Measurements from ENCODE around the gene LMAN1.

DNA sequence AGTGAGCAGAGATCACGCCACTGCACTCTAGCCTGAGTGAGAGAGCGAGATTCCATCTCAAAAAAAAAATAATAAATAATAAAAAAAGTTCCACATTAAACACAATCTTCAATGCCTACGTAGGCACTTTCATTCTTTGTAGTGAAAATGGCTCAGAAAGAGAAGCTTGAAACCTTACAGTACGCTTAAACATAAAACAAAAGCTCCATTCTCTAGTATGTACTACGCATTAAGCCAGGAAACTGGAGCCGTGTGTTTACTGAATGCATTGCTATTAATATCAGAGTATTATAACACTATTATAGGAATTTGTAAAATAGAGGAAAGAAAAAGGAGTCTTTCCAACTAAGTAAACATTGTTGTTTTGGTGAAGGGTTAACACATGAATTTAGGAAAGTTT is 41.3 kb upstream of the LMAN1 start:
- TF ChIP-seq, protein P1, sequence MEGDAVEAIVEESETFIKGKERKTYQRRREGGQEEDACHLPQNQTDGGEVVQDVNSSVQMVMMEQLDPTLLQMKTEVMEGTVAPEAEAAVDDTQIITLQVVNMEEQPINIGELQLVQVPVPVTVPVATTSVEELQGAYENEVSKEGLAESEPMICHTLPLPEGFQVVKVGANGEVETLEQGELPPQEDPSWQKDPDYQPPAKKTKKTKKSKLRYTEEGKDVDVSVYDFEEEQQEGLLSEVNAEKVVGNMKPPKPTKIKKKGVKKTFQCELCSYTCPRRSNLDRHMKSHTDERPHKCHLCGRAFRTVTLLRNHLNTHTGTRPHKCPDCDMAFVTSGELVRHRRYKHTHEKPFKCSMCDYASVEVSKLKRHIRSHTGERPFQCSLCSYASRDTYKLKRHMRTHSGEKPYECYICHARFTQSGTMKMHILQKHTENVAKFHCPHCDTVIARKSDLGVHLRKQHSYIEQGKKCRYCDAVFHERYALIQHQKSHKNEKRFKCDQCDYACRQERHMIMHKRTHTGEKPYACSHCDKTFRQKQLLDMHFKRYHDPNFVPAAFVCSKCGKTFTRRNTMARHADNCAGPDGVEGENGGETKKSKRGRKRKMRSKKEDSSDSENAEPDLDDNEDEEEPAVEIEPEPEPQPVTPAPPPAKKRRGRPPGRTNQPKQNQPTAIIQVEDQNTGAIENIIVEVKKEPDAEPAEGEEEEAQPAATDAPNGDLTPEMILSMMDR (conservative IDR thresholded peaks at IDR 0.05; ENCODE audit: low read length): no peak
- TF ChIP-seq EZH2phosphoT487 (IDR thresholded peaks at IDR 0.05; ENCODE audit: borderline replicate concordance): no peak
